ENCODE data around the gene GJA1. TPM values are rescaled to one million over a fixed set of nuclear protein-coding genes. Genes with fewer than 3 reads are reported as not detected.

GJA1 gene
- total and polyA plus RNA-seq, 2 of the 8 experiments (the other 6 are each of a cell fraction or from before 2014, with no cell fraction given) = 468 to 795 TPM

- no peak overlapping the region for H2AFZ ChIP-seq (ENCODE audit: low read length)
- no peak overlapping the region for H3K4ac ChIP-seq (replicated peaks; ENCODE audit: insufficient read length, low read depth, low read length)
- no peaks in the 10 kb centered on the region for H3K9me3 ChIP-seq (ENCODE audit: insufficient read depth in 2 of 2, low read depth in 1 of 2, low read length in 1 of 2)
- no peak overlapping the region for H2BK120ac ChIP-seq (replicated peaks; ENCODE audit: low read depth, low read length)
- no peak overlapping the region for H3K23ac ChIP-seq (ENCODE audit: insufficient read length)
- 92% methylated on average over 3 of the region's 3 CpGs; no CpG with 5 or more reads in 1 of the 2 experiments for WGBS, 2 experiments (ENCODE audit: extremely low coverage in 1 of 2, insufficient coverage in 1 of 2, insufficient read length in 1 of 2, insufficient replicate concordance in 2 of 2, low coverage in 1 of 2, low lambda C conversion rate in 2 of 2, missing lambda C conversion rate in 1 of 2)
- H2BK15ac ChIP-seq (ENCODE audit: low read length) = no peak overlapping the region
- no peak overlapping the region for H2BK20ac ChIP-seq (ENCODE audit: low read length)
- H4K91ac ChIP-seq (replicated peaks; ENCODE audit: insufficient read length, low read length) = no peak overlapping the region
- H2BK12ac ChIP-seq (ENCODE audit: low read depth, low read length) = no peak overlapping the region
- FAIRE-seq = no peak
- H3K27me3 ChIP-seq (replicated peaks in 1 of 4; ENCODE audit: control insufficient read depth in 3 of 4, extremely low read depth in 1 of 4, insufficient read depth in 3 of 4, low read length in 3 of 4) = no peaks in the 10 kb centered on the region
- H3K4me3 ChIP-seq (ENCODE audit: extremely low read depth in 1 of 4, insufficient read depth in 2 of 4, low read depth in 3 of 4, low read length in 4 of 4) = peak overlapping the region in 1 of 4 experiments; percentile 46; a peak in 2 of 8 replicates
- no peak overlapping the region for H3K18ac ChIP-seq (ENCODE audit: extremely low read depth, low read length)
- peaks cover 0 to 18% (median 9%) of the 10 kb centered on the region in 4 experiments; a peak in 5 of 7 replicates for H3K4me1 ChIP-seq (replicated peaks in 1 of 4; ENCODE audit: control insufficient read depth in 3 of 4, insufficient read depth in 4 of 4, low read length in 3 of 4)
- no peak overlapping the region for H3K27ac ChIP-seq (ENCODE audit: low read depth, low read length)
- no peak overlapping the region for H3K14ac ChIP-seq (ENCODE audit: insufficient read length)
- no peak overlapping the region for H2BK5ac ChIP-seq (ENCODE audit: low read depth, low read length)
- peak overlapping the region; percentile 12 to 79; a peak in 3 of 4 replicates for H3K4me2 ChIP-seq (ENCODE audit: insufficient read depth in 1 of 2, low read depth in 2 of 2, low read length in 2 of 2)
- no peak overlapping the region for H3K56ac ChIP-seq (replicated peaks; ENCODE audit: insufficient read length, low read depth, low read length)
- peaks cover 19 to 87% (median 43%) of the 10 kb centered on the region in 4 experiments for H3K36me3 ChIP-seq (ENCODE audit: control insufficient read depth in 2 of 4, insufficient read depth in 4 of 4, low read length in 3 of 4)
- H4K5ac ChIP-seq (ENCODE audit: insufficient read length, low read depth, low read length) = no peak overlapping the region
- peaks cover 30 to 61% of the 10 kb centered on the region in 2 experiments for H4K20me1 ChIP-seq (replicated peaks in 1 of 2; ENCODE audit: control insufficient read depth in 1 of 2, insufficient read depth in 2 of 2, low read length in 2 of 2)
- POLR2A ChIA-PET (ENCODE audit: partially characterized antibody) = interaction anchor here (0.6 to 2.2 kb wide), 4 partner anchors 8 to 176 kb away, joined by 3 to 13 read pairs (median 7); partner anchors contain the start of gene GJA1
- no peak overlapping the region for H3K9ac ChIP-seq (replicated peaks in 1 of 4; ENCODE audit: extremely low read depth in 1 of 4, low read depth in 3 of 4, low read length in 3 of 4)
- no peak overlapping the region for H2AK5ac ChIP-seq (ENCODE audit: low read depth, low read length)
- H3K79me1 ChIP-seq (ENCODE audit: low read depth, low read length) = no peaks in the 10 kb centered on the region
- DNase-seq (ENCODE audit: low read depth in 1 of 2, low spot score in 2 of 2) = no peak
- CTCF ChIA-PET (ENCODE audit: partially characterized antibody) = interaction anchor here (1.3 to 3.6 kb wide), 5 partner anchors 14 to 406 kb away, joined by 3 to 15 read pairs (median 5); no protein-coding TSS in a partner anchor
- peaks cover 53 to 100% of the 10 kb centered on the region in 2 experiments for H3K79me2 ChIP-seq (ENCODE audit: control insufficient read depth in 1 of 2, insufficient read depth in 2 of 2, low read length in 2 of 2)
- no peaks in the 10 kb centered on the region for H3K23me2 ChIP-seq (ENCODE audit: low read depth, low read length)
- H4K8ac ChIP-seq (ENCODE audit: extremely low read depth, insufficient read depth, low read length) = no peak overlapping the region
- no peak for TF ChIP-seq TEAD4 (IDR thresholded peaks at IDR 0.05; ENCODE audit: low read depth, low read length)
- TF ChIP-seq POU5F1 (IDR thresholded peaks at IDR 0.05; ENCODE audit: low read depth, low read length) = no peak
- no peak for TF ChIP-seq SUZ12 (IDR thresholded peaks at IDR 0.05; ENCODE audit: low read length)
- no peak for TF ChIP-seq BCL11A (IDR thresholded peaks at IDR 0.05; ENCODE audit: low read depth in 2 of 2, low read length in 2 of 2)
- peak in 1 of 2 experiments; percentile 28; a peak in 1 of 3 replicates for TF ChIP-seq POLR2A (IDR thresholded peaks at IDR 0.05; ENCODE audit: control extremely low read depth in 1 of 2, low read depth in 2 of 2, low read length in 2 of 2)
- no peak for TF ChIP-seq TBP (IDR thresholded peaks at IDR 0.05; ENCODE audit: low read depth, low read length)
- no peak for TF ChIP-seq SAP30 (IDR thresholded peaks at IDR 0.05; ENCODE audit: insufficient read depth, insufficient replicate concordance, low read length)
- TF ChIP-seq EP300 (IDR thresholded peaks at IDR 0.05; ENCODE audit: borderline replicate concordance in 1 of 2, low read depth in 2 of 2, low read length in 2 of 2) = no peak
- no peak for TF ChIP-seq RFX5 (IDR thresholded peaks at IDR 0.05; ENCODE audit: borderline replicate concordance, low read depth, low read length)
- TF ChIP-seq RAD21 (IDR thresholded peaks at IDR 0.05 in 1 of 2, conservative IDR thresholded peaks at IDR 0.05 in 1 of 2; ENCODE audit: low read depth in 2 of 2, low read length in 2 of 2) = no peak
- TF ChIP-seq POLR2AphosphoS5 (IDR thresholded peaks at IDR 0.05; ENCODE audit: low read depth, low read length) = peak; percentile 77
- no peak for TF ChIP-seq RNF2 (IDR thresholded peaks at IDR 0.05; ENCODE audit: borderline replicate concordance, low read depth, low read length, missing control alignments, poor library complexity, severe bottlenecking)
Measured at GRCh38 chr6:121443971-121444541, 8.6 kb downstream of the GJA1 start.
